CD4-positive, alpha-beta T cell (primary cell): Measurements from ENCODE around the gene UMPS. TPM values are rescaled to one million over a fixed set of nuclear protein-coding genes. Genes with fewer than 3 reads are reported as not detected.
"Not testable (repeated sequence)": the region's sequence is repeated elsewhere in the genome, so short reads cannot be mapped to it uniquely, and the experiment has no call there.

ENCODE experiments used
- ATAC-seq: fragments of 200-7000 bp; cut with Tn5 transposase; one replicate; pipeline ENCODE4 v1.10.0; 2022; ENCODE audit warnings: mild to moderate bottlenecking; ENCODE audit not compliant: poor library complexity
- CTCF ChIA-PET: fragments of 350-600 bp; sonication (Branson Sonifier 250); formaldehyde crosslinking; loops from one replicate; lab custom pipeline; 2021; ENCODE audit warnings: antibody characterized with exemption, inconsistent platforms; lab: Charles Lee
- POLR2A ChIA-PET: fragments of 350-600 bp; sonication (Branson Sonifier 250); formaldehyde crosslinking; loops from one replicate; lab custom pipeline; 2021; ENCODE audit warnings: antibody characterized with exemption, inconsistent platforms; lab: Charles Lee
- DNase-seq, 14 experiments: peaks; one replicate each; pipeline ENCODE4 v3.0.0-alpha.2; 2013 to 2020; ENCODE audit warnings: mixed read lengths in 2 of 14
- H3K27ac ChIP-seq, 2 donors: one replicate each; pipeline versions ENCODE4 v1.5.1 to v1.7.0; 2013; ENCODE audit warnings: low read length in 2 of 2, low read depth in 1 of 2, mild to moderate bottlenecking in 1 of 2
- H3K27me3 ChIP-seq, 2 experiments: 1 replicate in 1 of 2; 2 replicates in 1 of 2; pipeline versions ENCODE4 v1.6.1 to v1.7.0; 2013; ENCODE audit warnings: low read length in 2 of 2, control low read depth in 1 of 2, mild to moderate bottlenecking in 1 of 2, moderate library complexity in 1 of 2; ENCODE audit not compliant: insufficient read depth in 2 of 2, control insufficient read depth in 1 of 2
- H3K36me3 ChIP-seq: one replicate; pipeline ENCODE4 v1.6.1; 2013; ENCODE audit warnings: low read length, control low read depth; ENCODE audit not compliant: insufficient read depth
- H3K4me1 ChIP-seq: one replicate; pipeline ENCODE4 v1.6.1; 2013; ENCODE audit warnings: low read length, control low read depth; ENCODE audit not compliant: insufficient read depth
- H3K4me3 ChIP-seq: one replicate; pipeline ENCODE4 v1.5.1; 2013; ENCODE audit warnings: mild to moderate bottlenecking, low read length, moderate library complexity
- H3K9me3 ChIP-seq, 2 experiments: 1 replicate in 1 of 2; 2 replicates in 1 of 2; pipeline versions ENCODE4 v1.6.1 to v1.7.0; 2013; ENCODE audit warnings: low read length in 2 of 2, mild to moderate bottlenecking in 2 of 2, control low read depth in 1 of 2, moderate library complexity in 1 of 2; ENCODE audit not compliant: control insufficient read depth in 1 of 2, insufficient read depth in 1 of 2
- H3K27ac Mint-ChIP-seq: one replicate; pipeline ENCODE4 v1.8.0; 2020; ENCODE audit warnings: mixed read lengths
- H3K27me3 Mint-ChIP-seq: one replicate; pipeline ENCODE4 v1.8.0; 2021; ENCODE audit warnings: mixed read lengths
- H3K36me3 Mint-ChIP-seq: one replicate; pipeline ENCODE4 v1.8.0; 2021; ENCODE audit warnings: low read depth, mixed read lengths
- H3K4me1 Mint-ChIP-seq: one replicate; pipeline ENCODE4 v1.8.0; 2021; ENCODE audit warnings: low read depth, mixed read lengths
- H3K4me3 Mint-ChIP-seq: one replicate; pipeline ENCODE4 v1.8.0; 2020; ENCODE audit warnings: mild to moderate bottlenecking, mixed read lengths
- H3K9me3 Mint-ChIP-seq: one replicate; pipeline ENCODE4 v1.8.0; 2020; ENCODE audit warnings: mixed read lengths
- CTCF ChIP-seq: fragments of 200-600 bp; IDR thresholded peaks from one replicate; pipeline ENCODE4 v1.8.0; 2022; ENCODE audit warnings: antibody characterized with exemption, mild to moderate bottlenecking
- intact Hi-C, 2 experiments: fragments of 100-400 bp; cut with DNase I in 1 of 2; cut with micrococcal nuclease in 1 of 2; formaldehyde crosslinking; loops; one replicate each; pipeline versions ENCODE4 v1.15.1 to v1.9.0; 2023 to 2025; cut with DNase I, micrococcal nuclease
- total RNA-seq, 174 experiments: library from RNA in 2 of 174; stranded (reverse) in 2 of 174; gene quantifications; one replicate each; pipeline ENCODE4 v1.2.3 and lab custom pipeline; 2021 to 2026

Gene UMPS
- total RNA-seq, 2 experiments from 2014 or later: 19.5 to 19.7 TPM

- peaks cover 12% of the 10 kb centered on the region for H3K4me1 Mint-ChIP-seq
- H3K4me3 Mint-ChIP-seq: no peak overlapping the region
- TF ChIP-seq CTCF: no peak
- Histone ChIP-seq H3K36me3 (no peaks in the 10 kb centered on the region), H3K27me3 (no peaks in the 10 kb centered on the region), H3K27ac (no peak overlapping the region), H3K9me3 (no peaks in the 10 kb centered on the region), H3K4me1 (peaks cover 6% of the 10 kb centered on the region), H3K4me3 (no peak overlapping the region)
- peaks cover under 1% of the 10 kb centered on the region for H3K27me3 Mint-ChIP-seq
- H3K9me3 Mint-ChIP-seq: no peaks in the 10 kb centered on the region
- POLR2A ChIA-PET: no interaction called here
- no peak for ATAC-seq
- H3K27ac Mint-ChIP-seq: no peak overlapping the region
- DNase-seq: no peak
- H3K36me3 Mint-ChIP-seq: no peaks in the 10 kb centered on the region
- CTCF ChIA-PET: no interaction called here
- intact Hi-C loops: no loop called here
Observed at GRCh38 chr3:124781476-124782376, 51.5 kb downstream of the UMPS start.

- H3K4me1 Mint-ChIP-seq: peaks cover 12% of the 10 kb centered on the region
- DNase-seq, H3K36me3 ChIP-seq, H3K36me3 Mint-ChIP-seq, H3K4me3 ChIP-seq, H3K27me3 Mint-ChIP-seq, H3K9me3 ChIP-seq, CTCF ChIA-PET, ATAC-seq, H3K27ac Mint-ChIP-seq, H3K9me3 Mint-ChIP-seq, H3K27ac ChIP-seq, H3K4me3 Mint-ChIP-seq, H3K4me1 ChIP-seq, intact Hi-C loops, POLR2A ChIA-PET, H3K27me3 ChIP-seq: not testable (repeated sequence)
Observed at GRCh38 chr3:124782377-124782712, 52.1 kb downstream of the UMPS start.

GRCh38 chr3:124783696-124784095 is 53.4 kb downstream of the UMPS start:
- no peaks in the 10 kb centered on the region for H3K36me3 Mint-ChIP-seq
- H3K4me3 Mint-ChIP-seq: no peak overlapping the region
- Histone ChIP-seq H3K9me3 (no peaks in the 10 kb centered on the region), H3K36me3 (no peaks in the 10 kb centered on the region), H3K27me3 (no peaks in the 10 kb centered on the region), H3K4me3 (no peak overlapping the region), H3K27ac (no peak overlapping the region), H3K4me1 (peaks cover 6% of the 10 kb centered on the region)
- POLR2A ChIA-PET: no interaction called here
- CTCF ChIA-PET: no interaction called here
- no peak for TF ChIP-seq CTCF
- H3K27me3 Mint-ChIP-seq: no peaks in the 10 kb centered on the region
- no peaks in the 10 kb centered on the region for H3K9me3 Mint-ChIP-seq
- intact Hi-C loops: no loop called here
- no peak for DNase-seq
- H3K4me1 Mint-ChIP-seq: peaks cover 12% of the 10 kb centered on the region
- no peak for ATAC-seq
- no peak overlapping the region for H3K27ac Mint-ChIP-seq
